Measurements from ENCODE around the gene CACNG7.

CACNG7 gene

GRCh38 chr19:53957448-53958167 is 48.5 kb downstream of the CACNG7 start:
- DNase-seq (ENCODE audit: low read depth), result no peak

- DNase-seq (ENCODE audit: low read depth), result no peak
These were observed 49.1 kb downstream of the CACNG7 start for GRCh38 chr19:53958168-53958571.

- DNase-seq (ENCODE audit: low read depth), result no peak
These were observed 50.0 kb downstream of the CACNG7 start for GRCh38 chr19:53958823-53959757.

- no peak for DNase-seq (ENCODE audit: low read depth)
These were observed 51.1 kb downstream of the CACNG7 start for GRCh38 chr19:53960187-53960586.

- DNase-seq (ENCODE audit: low read depth), result no peak
These were observed 51.8 kb downstream of the CACNG7 start for GRCh38 chr19:53960886-53961285.

GRCh38 chr19:53961523-53962356 is 52.7 kb downstream of the CACNG7 start:
- no peak for DNase-seq (ENCODE audit: low read depth)

- DNase-seq (ENCODE audit: low read depth), result no peak
These were observed 53.9 kb downstream of the CACNG7 start, which contains the start of gene CACNG8 for GRCh38 chr19:53962887-53963431. Gene CACNG8 (plus strand): TSS chr19:53962937.

GRCh38 chr19:53965091-53965490 is 56.0 kb downstream of the CACNG7 start:
- DNase-seq (ENCODE audit: low read depth), result no peak

- DNase-seq (ENCODE audit: low read depth), result no peak
These were observed 57.9 kb downstream of the CACNG7 start for GRCh38 chr19:53966931-53967330.

- DNase-seq (ENCODE audit: low read depth), result no peak
These were observed 60.3 kb downstream of the CACNG7 start for GRCh38 chr19:53969366-53969765.

- no peak for DNase-seq (ENCODE audit: low read depth)
These were observed 62.6 kb downstream of the CACNG7 start for GRCh38 chr19:53971673-53972072.

GRCh38 chr19:53977429-53977990 is 68.4 kb downstream of the CACNG7 start:
- peak; percentile 40 for DNase-seq (ENCODE audit: low read depth)

GRCh38 chr19:53977991-53978731 is 69.1 kb downstream of the CACNG7 start:
- DNase-seq (ENCODE audit: low read depth), result no peak

- no peak for DNase-seq (ENCODE audit: low read depth)
These were observed 70.1 kb downstream of the CACNG7 start for GRCh38 chr19:53978975-53979801.

GRCh38 chr19:53980539-53981375 is 71.7 kb downstream of the CACNG7 start:
- no peak for DNase-seq (ENCODE audit: low read depth)

- DNase-seq (ENCODE audit: low read depth), result no peak
These were observed 72.4 kb downstream of the CACNG7 start for GRCh38 chr19:53981376-53981951.

- no peak for DNase-seq (ENCODE audit: low read depth)
These were observed 72.9 kb downstream of the CACNG7 start for GRCh38 chr19:53982001-53982451.

- DNase-seq (ENCODE audit: low read depth), result no peak
These were observed 73.5 kb downstream of the CACNG7 start for GRCh38 chr19:53982611-53983010.

All from stimulated activated CD8-positive, alpha-beta memory T cell treated with anti-CD3 and anti-CD28 coated beads, Interleukin-12 subunit alpha, Interleukin-12 subunit beta, amount 100 ng/mL, for 1 hour (primary cell).